ENCODE measurements around the gene SLC25A12. TPM values are rescaled to one million over a fixed set of nuclear protein-coding genes. Genes with fewer than 3 reads are reported as not detected.
A peak's percentile ranks its signal among the peaks of the same experiment; 100 is the strongest.

The SLC25A12 gene
- total and polyA plus RNA-seq, 2 of the 13 experiments (the other 11 are each of a cell fraction or from before 2014, with no cell fraction given) = 8.1 to 15.9 TPM

GRCh38 chr2:171792886-171793580 is 101.0 kb downstream of the SLC25A12 start:
- Histone ChIP-seq H3K4me3 (replicated peaks in 1 of 3; ENCODE audit: insufficient read depth in 1 of 3, low read depth in 2 of 3, low read length in 3 of 3) (no peak overlapping the region), H3K27me3 (ENCODE audit: control insufficient read depth in 1 of 2, insufficient read depth in 2 of 2, low read length in 2 of 2) (no peaks in the 10 kb centered on the region), H3K27ac (ENCODE audit: extremely low read length, insufficient read depth, low read length) (no peak overlapping the region), H3K4me1 (ENCODE audit: insufficient read depth, low read length) (peaks cover 48% of the 10 kb centered on the region), H3K9ac (ENCODE audit: insufficient read depth, low read depth, low read length) (no peak overlapping the region), H3K36me3 (replicated peaks in 1 of 2; ENCODE audit: control insufficient read depth in 1 of 2, insufficient read depth in 2 of 2, low read length in 2 of 2) (no peaks in the 10 kb centered on the region), H3K79me2 (ENCODE audit: insufficient read depth, low read length) (no peaks in the 10 kb centered on the region), H4K20me1 (ENCODE audit: insufficient read depth, low read length) (no peaks in the 10 kb centered on the region), H3K9me3 (ENCODE audit: low read length) (no peaks in the 10 kb centered on the region), H2AFZ (ENCODE audit: low read length) (no peak overlapping the region), H3K4me2 (ENCODE audit: low read depth, low read length) (no peak overlapping the region)
- CTCF ChIA-PET (ENCODE audit: low intra/inter-chr PET ratio, low total read pairs) = no interaction called here
- TF ChIP-seq ZNF101 (CRISPR knock-in tag; IDR thresholded peaks at IDR 0.05; ENCODE audit: borderline replicate concordance, low read depth) = no peak
- no peak for TF ChIP-seq ZNF136 (CRISPR knock-in tag; IDR thresholded peaks at IDR 0.05; ENCODE audit: low read depth)
- TF ChIP-seq PPARG (CRISPR knock-in tag; conservative IDR thresholded peaks at IDR 0.05) = no peak
- no peak for TF ChIP-seq SIX1 (CRISPR knock-in tag; IDR thresholded peaks at IDR 0.05; ENCODE audit: borderline replicate concordance)
- TF ChIP-seq HES4 (CRISPR knock-in tag; IDR thresholded peaks at IDR 0.05; ENCODE audit: borderline replicate concordance) = no peak
- TF ChIP-seq ZNF501 (CRISPR knock-in tag; IDR thresholded peaks at IDR 0.05) = no peak
- TF ChIP-seq KAT2B (IDR thresholded peaks at IDR 0.05; ENCODE audit: borderline replicate concordance, low read depth, low read length) = no peak
- in situ Hi-C loops (cut with HindIII; ENCODE audit: extremely low pct_ligation_motif_present, low pct_unique_long_range_greater_than_20kb) (loop anchor here (10.0 kb wide), 1 partner anchor 312 kb away; the partner anchor contains the start of gene DLX2), intact Hi-C loops (cut with micrococcal nuclease; ENCODE audit: unreplicated experiment) (no loop called here)
- POLR2A ChIA-PET = no interaction called here
- no peak for FAIRE-seq
- BruUV-seq (replicated peaks) = no TSS peak
- no peak for ATAC-seq
- DNase-seq (ENCODE audit: low spot score) = no peak
- WGBS (ENCODE audit: low lambda C conversion rate) = 91% methylated on average over 4 of the region's 4 CpGs

- no peak for ATAC-seq
- TF ChIP-seq KLF16 (CRISPR knock-in tag; IDR thresholded peaks at IDR 0.05) (no peak), ZNF121 (CRISPR knock-in tag; IDR thresholded peaks at IDR 0.05) (peak; percentile 47; the same call in 1 of the 2 replicates)
- no peak for DNase-seq (ENCODE audit: low spot score)
- Histone ChIP-seq H3K9ac (ENCODE audit: insufficient read depth, low read depth, low read length) (no peak overlapping the region), H3K4me2 (ENCODE audit: low read depth, low read length) (no peak overlapping the region), H3K9me3 (ENCODE audit: low read length) (no peaks in the 10 kb centered on the region), H3K27ac (ENCODE audit: extremely low read length, insufficient read depth, low read length) (no peak overlapping the region), H3K27me3 (ENCODE audit: control insufficient read depth in 1 of 2, insufficient read depth in 2 of 2, low read length in 2 of 2) (no peaks in the 10 kb centered on the region), H3K79me2 (ENCODE audit: insufficient read depth, low read length) (no peaks in the 10 kb centered on the region), H3K4me3 (replicated peaks in 1 of 3; ENCODE audit: insufficient read depth in 1 of 3, low read depth in 2 of 3, low read length in 3 of 3) (no peak overlapping the region), H2AFZ (ENCODE audit: low read length) (no peak overlapping the region), H4K20me1 (ENCODE audit: insufficient read depth, low read length) (no peaks in the 10 kb centered on the region), H3K36me3 (replicated peaks in 1 of 2; ENCODE audit: control insufficient read depth in 1 of 2, insufficient read depth in 2 of 2, low read length in 2 of 2) (0 out of 5 replicates have a peak, but pooled peaks cover under 1 to 2% of the 10 kb centered on the region in 2 experiments), H3K4me1 (ENCODE audit: insufficient read depth, low read length) (peaks cover 48% of the 10 kb centered on the region)
- WGBS (ENCODE audit: low lambda C conversion rate) = 92% methylated on average over 3 of the region's 3 CpGs
- no TSS peak for BruUV-seq (replicated peaks)
- in situ Hi-C loops (cut with HindIII; ENCODE audit: extremely low pct_ligation_motif_present, low pct_unique_long_range_greater_than_20kb) = loop anchor here (10.0 kb wide), 1 partner anchor 313 kb away; the partner anchor contains the start of gene DLX2
- FAIRE-seq = no peak
- ChIA-PET CTCF (ENCODE audit: low intra/inter-chr PET ratio, low total read pairs) (no interaction called here), POLR2A (interaction anchor here (0.7 kb wide), 1 partner anchor 304 kb away, joined by 3 read pairs; no protein-coding TSS in a partner anchor)
- intact Hi-C loops (cut with micrococcal nuclease; ENCODE audit: unreplicated experiment) = no loop called here
These were observed 101.9 kb downstream of the SLC25A12 start for GRCh38 chr2:171792157-171792556.
